LoVo (cell line): ENCODE data around the gene STKLD1.

Source experiments
- DNase-seq: peaks from one replicate; pipeline ENCODE4 v3.0.0-alpha.2; 2016; ENCODE audit warnings: low spot score

Gene STKLD1

DNA sequence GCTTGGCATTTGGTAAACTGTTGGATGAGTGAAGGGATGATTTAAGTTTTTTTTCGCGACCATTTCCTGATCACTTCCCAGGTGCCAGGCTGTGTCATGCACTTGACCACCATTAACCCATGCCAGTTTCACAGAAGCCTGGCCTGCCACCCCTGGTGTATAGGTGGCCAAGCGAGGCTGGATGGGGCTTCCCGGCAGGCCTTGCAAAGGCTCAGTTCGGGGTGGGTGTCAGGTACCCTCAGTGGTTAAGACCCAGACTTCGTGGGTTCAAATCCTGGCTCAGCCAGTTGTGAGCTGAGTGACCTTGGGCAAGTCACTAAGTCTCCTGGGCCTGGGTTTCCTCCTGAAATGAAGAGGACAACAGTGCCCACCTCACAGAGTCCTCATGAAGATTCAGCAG lies 30.6 kb upstream of the STKLD1 start:
- no peak for DNase-seq

DNA sequence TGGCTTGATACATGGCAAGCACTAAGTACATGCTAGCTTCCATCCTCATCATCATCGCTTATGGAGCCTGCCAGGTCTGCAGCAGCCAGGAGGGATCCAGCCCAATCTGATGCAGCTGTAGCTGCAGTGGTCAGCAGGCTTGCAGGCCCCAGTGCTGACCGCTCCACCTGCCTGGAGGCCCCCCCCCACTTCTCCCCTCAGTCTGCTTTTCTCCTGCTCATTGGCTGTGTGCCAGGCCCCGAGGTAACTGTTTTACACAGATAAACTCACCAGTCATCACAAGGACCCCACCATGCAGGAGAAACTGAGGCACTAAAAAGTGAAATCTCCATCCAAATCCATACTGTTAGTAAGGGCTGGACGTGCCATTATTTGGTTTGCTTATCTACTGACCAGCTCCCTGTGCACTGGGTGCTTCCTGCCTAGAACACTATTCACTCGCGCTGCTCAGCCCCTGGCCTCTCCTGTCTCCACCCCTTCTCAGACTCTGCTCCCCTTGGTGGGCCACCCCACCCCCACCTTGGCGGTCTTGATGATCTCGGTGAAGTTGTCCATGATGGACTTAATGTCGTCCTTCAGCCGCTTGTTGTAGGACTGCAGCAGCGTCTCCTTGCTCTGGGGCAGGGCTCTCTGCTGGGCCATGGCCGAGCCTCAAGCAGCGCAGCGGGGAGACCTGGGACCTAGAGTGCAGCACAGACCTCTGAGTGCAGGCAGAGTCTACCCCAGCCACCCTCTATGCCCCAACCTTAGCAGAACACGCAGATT lies 30.0 kb upstream of the STKLD1 start:
- DNase-seq: no peak

DNA sequence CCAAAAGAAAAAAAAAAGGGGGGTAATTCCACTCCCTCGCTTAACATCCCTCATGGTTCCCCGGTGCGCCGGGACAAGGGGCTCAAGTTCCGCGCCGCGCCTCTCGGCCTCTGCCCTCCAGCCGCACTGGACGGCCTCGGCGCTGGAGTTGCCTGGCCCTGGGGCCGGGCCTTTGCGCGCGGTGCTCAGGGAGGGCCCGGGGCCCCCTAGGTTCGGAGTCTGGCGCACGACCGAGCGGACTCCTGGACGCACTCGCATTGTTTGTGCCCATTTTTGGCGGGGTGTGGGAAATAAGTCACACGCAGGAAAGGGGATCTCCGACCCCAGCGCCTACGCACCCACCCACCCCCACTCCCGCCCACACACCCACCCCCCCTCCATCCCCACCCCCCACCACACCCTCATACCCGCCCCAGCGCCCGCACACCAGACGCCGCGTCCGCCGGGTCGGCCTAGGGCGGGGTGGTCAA lies 28.6 kb upstream of the STKLD1 start:
- peak; percentile 18 for DNase-seq

DNA sequence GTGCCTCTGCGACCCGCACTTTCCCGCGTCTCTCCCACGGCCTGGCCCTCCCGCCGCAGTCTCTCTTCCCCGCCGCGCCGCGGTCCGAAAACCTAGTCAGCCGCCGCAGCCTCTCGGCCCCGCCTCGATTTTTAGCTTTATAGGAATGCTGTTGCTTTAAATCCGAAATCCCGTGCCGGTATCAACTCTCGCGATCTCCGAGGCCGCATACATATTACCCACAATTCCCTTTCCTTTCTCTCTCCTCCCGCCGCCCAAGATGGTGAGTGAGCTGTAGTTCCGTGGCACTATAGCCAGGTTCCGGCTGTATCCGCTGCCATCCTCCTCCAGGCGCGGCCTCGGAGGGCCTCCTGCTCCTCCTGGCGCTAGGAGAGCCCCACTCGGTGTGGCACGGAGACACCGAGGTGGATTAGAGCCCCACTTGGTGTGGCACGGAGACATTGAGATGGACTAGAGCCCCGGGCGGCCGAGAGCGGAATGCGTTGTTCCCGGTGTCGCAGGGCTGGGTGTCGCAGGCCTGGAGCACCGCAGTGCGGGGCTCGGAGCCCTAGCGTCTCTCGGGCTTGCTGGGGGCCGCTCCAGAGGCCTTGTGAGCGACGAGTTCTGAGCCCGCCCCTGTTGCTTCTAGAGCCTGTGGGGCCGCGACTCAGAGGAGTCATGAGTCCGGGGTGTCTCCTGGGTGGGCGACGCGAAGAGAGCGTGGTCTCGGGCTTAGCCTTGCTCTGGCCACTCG lies 28.0 kb upstream of the STKLD1 start, which contains the start of the genes MED22 and RPL7A:
Gene MED22 (minus strand): TSS at position 147 of the 733 bp plus-strand sequence. CDS start 1,469 bp downstream, outside the sequence.
Gene RPL7A (plus strand): TSS at position 234 of the 733 bp plus-strand sequence. CDS start 26 bp downstream, at position 260.
- peak; percentile 94 for DNase-seq

DNA sequence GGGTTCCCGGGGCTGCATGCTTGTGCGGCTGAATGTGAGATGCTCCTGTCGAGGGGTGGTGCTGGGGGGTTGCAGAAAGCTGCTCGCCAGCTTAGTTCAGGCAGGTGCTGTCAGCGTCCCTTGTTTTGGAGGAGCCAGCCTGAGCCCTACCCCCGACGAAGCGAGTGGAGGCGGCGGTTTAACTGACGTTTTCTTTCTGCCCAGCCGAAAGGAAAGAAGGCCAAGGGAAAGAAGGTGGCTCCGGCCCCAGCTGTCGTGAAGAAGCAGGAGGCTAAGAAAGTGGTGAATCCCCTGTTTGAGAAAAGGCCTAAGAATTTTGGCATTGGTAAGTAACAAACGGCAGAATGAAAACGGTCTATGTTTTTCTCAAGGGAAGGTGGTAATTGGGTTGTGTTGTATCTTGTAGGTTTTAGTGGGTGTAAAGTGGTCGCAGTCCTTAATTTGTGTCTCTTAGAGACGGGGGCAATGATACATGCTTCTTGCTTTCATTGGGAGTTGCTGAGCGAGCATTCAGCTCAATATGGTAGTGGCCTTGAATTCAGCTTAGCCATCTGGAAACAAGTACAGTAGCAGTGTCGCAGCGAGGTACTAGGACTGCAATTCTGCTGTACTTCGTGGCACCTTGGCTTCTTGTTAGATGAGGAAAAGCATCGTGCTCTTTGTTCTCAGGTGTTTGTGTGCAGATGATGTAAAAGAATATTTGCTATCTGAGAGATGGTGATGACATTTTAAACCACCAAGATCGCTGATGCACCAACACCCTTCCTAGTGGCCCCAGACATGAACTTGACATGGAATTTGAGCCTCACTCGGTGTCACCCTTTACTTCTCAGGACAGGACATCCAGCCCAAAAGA lies 27.2 kb upstream of the STKLD1 start:
- no peak for DNase-seq

DNA sequence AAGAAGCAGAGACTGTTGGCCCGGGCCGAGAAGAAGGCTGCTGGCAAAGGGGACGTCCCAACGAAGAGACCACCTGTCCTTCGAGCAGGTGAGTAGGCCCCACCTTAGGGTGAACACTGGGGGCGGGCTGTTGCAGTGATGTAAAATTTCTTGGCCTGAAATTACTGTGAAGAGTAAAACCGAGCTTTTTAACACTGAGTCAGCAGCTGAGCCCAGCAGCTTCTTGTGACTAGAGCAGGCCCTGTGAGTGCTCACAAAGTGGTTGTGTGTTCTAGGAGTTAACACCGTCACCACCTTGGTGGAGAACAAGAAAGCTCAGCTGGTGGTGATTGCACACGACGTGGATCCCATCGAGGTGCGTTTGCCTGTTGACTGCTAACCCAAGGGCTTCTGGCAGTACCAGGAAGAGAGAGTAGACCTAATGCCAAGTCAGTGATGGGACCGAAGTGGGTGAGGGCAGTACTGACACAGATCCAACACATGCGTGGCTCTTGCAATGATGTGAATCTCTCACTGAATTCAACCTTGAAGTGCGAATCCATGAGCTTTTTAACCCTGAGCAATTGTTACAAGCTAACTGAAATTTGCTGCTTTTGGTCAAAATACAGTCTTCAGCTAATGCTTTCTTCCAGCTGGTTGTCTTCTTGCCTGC lies 26.1 kb upstream of the STKLD1 start:
- DNase-seq: no peak

DNA sequence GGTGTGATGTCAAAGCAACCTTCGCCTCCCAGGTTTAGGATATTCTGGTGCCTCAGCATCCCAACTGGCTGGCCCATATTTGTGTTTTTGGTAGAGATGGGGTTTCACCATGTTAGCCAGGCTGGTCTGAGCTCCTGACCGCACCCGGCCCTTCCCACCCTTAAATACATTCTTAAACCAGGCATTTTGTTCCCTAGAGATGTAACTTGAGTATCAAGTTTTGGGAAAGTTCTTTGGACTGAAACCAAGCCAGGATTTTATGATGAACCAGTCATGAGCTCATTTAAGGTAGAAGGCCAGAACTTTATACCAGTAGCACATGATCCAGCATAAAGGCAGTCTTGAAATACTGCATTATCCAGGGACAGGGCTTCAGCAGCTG lies 24.6 kb upstream of the STKLD1 start:
- no peak for DNase-seq

DNA sequence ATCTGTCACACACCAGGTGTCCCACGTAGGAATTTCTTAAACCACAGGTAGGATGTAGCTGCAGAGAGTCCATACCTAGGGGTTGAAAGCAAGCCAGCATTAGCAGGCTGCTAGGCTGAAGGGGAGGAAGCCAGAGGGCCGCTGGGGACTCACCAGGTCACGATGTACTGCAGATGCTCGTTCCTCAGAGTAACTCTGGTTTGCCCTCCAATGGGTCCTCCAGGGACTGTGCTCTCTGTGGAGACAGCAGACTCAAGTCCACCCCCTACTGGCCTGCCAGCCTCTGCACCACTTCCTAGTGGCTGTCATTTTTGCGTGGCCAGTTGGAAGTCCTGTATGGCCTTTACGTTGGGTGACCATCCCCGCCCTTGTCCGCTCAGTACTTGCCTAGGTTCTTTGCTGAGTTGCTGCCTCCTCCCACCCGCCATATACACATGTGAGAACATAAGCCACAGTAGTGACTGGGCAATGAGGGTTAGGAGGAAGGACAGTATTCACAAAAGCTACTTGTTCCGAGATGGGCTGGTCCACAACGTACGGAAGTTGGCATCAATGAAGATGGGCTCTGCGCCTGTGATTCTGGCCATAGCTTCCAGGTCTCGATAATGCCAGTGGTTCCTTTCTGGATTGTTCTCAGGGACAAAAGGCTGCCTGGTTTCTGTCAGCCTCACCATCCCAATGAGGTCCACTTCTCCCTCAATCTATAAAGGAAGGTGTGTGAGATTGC lies 24.1 kb upstream of the STKLD1 start:
- peak; percentile 44 for DNase-seq

DNA sequence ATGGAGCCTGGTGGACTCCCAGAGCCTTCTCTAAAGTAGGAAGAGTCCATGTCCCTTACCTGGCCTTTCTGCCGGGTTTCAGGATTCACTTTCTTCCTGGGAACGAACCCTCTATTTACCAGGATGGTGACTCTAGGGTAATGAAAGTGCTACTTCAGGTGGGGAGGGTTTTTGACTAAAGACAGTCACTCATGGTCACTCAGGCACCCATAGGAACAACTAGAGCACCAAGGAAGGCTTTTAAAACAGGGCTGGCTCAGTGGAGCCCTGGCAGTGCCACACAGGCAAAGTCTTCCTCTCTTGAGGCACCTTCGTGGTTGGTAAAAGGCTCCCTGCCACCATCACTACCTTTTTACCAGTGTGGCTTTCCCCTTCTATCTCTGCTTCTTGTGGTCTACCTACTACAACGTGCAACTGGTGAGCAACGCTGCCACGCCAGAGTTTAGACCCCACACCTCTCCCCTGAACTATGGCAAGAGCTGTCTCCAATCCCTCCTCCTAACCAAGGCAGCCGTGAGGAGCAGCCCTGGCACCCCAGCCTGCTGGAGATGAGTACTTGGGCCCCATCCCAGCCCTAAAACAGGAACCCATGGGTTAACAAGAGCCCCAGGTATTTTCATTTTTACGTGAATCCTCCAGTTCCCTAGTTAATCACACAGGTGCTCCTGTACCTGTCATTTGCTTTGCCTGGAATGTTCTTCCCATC lies 23.4 kb upstream of the STKLD1 start:
- DNase-seq: no peak

DNA sequence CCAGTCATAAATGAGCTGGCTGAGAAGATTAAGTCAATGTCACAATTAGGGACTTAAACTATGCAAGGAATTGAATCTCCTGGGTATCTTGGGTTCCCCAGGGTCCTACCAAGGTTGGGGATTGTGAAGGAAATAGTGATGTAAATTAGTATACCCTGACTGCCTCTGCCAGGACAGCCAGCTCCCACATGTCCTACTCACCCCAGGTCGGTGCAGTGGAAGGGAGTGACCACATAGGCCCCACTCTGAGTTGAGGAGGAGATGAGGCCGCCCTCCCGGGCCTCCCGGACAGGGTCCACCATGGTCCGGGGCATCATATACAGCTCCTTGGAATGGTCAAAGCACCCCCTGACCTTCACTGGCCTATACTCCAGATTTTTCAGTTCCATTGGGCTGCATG lies 22.6 kb upstream of the STKLD1 start:
- no peak for DNase-seq

DNA sequence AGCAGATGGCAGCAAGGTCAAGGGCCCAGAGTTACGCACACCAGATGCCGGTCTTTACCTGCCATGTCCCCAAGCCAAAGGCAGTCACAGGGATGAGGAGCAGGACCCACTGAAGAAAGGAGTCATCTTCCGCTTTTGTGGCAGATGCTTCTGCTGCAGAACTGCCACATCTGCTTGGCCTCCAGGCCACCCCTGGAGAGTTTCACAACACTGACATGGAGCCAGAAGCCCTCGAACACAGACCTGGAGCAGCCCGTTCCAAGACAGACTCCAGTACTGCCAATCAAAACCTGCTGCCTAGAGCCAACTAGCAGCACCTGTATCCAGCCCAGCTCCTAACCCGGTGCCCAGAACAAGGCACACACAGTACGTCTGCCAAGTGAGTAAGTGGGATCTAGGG lies 21.4 kb upstream of the STKLD1 start:
- DNase-seq: no peak

DNA sequence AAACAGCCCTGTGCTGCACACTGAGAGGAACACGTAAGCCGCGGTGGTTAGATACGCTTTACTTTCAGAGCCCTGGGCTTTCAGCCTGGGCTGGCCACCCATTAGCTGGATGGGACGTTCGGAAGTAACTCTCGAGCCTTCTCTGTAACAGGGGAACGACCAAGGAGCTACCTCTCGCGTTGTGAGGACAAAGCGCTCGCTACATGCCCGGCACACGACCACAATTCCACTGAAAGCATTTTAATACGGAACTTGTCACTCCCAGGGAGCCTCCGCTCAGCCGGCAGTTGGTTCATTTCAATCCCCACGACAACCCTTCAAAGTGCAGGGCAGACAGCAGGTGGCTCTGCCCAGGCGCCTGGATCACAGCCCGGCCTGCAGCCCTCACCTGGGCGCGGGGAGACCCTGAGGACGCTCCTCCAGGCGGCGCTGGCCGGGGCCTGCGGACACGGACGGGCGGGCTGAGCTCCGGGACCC lies 20.2 kb upstream of the STKLD1 start:
- no peak for DNase-seq

DNA sequence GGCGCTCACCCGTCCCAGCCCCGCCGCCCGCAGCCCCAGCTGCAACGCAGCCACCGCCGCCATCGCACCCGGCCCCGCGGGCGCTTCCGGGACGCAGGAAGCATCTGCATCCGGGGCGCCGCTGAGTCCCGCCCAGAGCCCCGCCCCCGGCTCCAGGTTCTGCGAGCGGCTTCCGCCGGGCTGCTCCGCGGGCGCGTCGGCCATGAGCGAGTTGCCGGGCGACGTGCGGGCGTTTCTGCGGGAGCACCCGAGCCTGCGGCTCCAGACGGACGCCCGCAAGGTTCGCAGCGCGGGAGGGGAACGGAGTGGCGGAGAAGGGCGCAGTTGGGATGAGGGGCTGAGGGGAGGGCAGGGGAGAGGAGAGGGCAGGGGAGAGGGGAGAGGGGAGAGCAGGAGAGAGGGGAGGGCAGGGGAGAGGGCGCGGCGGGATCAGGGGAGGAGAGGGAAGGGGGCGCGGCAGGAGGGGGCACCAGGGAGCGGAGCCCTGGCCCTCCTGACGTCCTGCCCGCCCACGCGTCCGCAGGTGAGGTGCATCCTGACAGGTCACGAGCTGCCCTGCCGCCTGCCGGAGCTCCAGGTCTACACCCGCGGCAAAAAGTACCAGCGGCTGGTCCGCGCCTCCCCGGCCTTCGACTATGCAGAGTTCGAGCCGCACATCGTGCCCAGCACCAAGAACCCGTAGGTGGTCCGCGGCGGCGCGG lies 19.6 kb upstream of the STKLD1 start, which contains the start of the genes SURF1 and SURF2:
Gene SURF1 (minus strand): TSS at position 97 of the 701 bp plus-strand sequence. CDS start 34 bp downstream, at position 63.
Gene SURF2 (plus strand): TSS at position 160 of the 701 bp plus-strand sequence. CDS start 43 bp downstream, at position 203.
- peak; percentile 86 for DNase-seq

DNA sequence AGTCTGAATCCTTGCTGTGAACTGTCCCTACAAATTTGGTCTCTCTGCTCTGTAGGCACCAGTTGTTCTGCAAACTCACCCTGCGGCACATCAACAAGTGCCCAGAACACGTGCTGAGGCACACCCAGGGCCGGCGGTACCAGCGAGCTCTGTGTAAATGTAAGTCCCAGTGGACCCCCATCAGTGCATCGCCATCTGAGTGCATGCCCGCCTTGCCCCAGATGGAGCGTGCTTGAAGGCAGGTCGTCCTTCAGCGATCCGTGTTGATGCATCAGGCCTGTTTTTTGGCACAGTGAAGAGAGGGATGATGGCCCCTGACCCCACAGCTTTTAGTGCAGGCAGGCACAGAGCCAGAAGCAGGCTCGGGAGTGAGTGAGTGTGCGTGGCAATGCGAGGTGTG lies 18.5 kb upstream of the STKLD1 start:
- DNase-seq: no peak

DNA sequence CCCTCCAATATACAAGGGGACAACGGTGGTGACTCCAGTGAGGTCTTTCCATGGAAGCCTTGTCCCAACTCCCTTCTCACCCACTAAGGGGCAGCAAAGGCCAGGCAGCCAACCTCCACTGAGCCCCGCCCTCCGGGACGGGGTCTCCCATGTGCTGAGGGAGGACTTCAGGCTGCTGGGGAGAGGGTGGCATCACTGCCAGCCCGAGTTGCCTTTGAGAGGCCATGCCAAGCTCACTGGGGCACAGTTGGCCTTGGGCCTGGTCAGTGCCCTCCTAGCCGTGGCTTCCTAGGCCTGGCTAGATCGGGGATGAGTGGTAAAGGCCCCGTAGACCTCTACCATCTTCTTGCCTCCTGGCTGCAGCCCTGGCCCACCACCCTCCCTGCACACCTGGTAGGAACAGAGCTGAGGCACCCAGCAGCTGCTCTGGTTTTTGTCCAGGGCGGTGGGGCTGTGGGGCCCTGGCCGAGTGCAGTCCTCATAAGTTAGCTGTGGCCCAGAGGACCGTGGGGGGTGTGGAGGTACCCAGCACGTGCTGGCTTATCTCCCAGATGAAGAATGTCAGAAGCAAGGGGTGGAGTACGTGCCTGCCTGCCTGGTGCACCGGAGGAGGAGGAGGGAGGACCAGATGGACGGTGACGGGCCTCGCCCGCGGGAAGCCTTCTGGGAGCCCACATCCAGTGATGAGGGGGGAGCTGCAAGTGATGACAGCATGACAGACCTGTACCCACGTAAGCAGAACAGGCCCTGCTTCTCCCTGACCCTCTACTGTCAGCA lies 16.6 kb upstream of the STKLD1 start:
- DNase-seq: no peak

DNA sequence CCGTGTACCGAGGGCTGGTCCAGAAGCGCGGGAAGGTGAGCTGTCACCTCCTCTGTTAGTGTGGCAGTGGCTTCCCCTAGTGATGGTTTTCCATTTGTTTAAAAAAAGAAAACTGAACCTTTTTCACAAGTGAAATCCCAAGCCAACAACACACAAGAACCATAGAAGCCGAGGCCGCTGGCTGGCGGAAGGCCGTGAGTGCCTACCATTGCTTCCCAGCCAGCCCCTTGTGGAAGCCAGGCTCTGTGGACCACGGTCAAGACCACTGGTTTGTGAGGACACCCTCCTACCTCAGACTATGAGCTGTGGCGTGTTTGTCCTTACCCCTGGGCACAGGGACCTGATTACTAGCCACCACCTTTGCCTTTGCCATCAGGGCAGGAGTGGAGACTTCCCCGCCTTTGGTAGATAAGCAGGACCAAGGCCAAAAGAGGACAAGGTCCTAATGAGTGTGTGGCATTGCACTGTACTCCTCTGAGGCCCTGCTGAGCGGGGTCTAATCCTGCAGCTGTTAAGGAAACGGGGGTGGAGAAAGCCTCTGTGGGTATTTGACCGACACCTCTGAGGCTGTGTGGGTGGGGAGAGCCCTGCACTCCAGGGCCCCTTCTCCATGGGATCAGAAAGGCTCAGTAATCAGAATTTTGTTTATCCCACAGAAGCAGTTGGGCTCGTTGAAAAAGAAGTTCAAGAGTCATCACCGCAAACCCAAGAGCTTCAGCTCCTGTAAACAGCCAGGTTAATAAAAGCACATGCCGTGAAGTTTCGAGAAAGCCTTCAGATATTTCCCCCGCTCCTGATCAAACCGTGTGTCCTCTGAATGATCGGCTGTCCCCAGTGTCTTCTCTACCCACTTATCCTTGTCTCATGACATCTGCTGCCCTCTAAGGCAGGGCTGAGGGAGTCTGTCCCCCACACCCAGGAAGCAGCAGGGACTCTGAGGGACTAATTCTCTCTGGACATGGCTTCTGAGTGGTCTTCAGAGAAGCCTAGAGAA lies 15.5 kb upstream of the STKLD1 start:
- no peak for DNase-seq

DNA sequence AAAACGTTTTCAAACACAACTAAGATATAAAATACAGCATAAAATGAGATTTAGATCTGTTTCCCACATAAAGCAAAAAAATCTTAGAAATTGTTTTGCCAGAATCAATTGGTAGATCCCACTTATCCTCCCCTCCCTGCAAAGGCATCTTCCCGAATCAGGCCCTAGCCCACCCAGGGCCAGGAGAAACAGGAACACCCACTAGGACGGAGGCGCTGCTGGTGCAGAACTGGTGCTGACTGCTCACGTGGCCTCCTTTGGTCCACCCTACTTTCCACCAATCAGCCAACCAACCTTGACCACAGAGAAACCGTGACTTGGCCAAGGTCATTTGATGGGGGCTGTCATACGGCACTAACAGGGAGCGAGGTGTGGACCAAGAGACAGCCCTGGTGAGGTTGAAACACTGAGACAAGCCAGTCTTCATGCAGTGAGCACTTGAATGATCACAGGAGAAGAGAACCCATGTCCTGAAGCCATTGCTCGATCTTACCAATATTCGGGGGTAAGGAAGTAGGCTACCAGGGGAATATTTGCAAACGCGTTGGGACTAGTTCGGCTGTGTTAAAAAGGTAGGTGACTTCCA lies 14.6 kb upstream of the STKLD1 start:
- no peak for DNase-seq
